ENCODE results near the gene RHOD.

Gene RHOD

DNA sequence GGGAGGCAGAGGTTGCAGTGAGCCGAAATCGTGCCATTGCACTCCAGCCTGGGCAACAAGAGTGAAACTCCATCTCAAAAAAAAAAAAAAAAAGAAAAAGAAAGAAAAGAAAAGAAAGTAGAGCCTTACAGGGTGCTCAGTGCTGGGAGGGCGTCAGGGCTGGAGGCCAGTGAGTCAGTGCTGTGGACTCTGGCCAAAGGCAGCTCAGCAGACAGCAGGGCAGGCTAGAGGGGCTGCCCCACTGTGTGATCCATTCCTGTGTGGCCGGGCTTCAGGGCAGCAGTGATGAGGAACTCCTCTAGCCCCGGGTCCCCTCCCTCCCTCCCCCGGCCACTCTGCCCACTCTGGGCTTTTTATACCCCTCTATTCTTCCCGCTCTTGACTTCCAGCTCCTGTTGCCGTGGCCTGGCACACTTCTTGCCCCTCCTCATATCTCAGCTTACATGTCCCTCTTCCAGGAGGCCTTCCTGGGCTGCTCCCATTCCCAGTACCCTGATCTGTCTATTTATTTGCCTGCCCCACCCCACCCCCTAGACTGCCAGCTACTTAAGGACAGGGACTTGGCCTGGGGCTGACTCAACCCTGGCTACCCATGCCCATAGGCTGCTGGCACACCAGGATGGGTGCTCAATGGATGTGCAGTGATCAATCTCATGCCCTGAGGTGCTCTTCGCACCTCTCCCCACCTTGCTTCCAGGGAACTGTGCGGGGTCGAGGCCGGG is 23.7 kb upstream of the RHOD start:
- no peak for DNase-seq

DNA sequence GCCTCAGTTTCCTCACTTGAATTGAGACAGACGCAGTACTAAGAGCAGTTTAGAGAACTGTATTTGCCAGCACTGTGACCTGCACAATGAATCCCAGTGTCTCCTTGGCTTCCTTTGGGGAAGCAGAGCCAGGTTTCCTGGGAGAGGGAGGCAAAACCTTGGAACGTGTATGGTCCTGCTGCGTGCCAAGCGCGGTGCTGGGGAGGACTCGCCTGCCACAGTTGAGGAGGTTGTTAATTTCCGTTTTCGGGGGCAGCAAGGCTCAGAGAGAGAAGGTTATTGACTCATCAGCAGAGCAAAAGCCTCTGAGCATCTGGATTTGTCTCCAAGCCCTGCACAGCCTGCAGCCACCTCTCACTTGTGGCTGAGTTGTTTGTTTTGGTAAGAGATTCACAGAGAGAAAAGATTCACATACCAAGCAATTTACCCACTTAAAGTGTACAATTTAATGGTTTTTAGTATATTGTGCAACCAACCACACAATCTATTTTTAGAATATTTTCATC is 22.9 kb upstream of the RHOD start:
- no peak for DNase-seq

DNA sequence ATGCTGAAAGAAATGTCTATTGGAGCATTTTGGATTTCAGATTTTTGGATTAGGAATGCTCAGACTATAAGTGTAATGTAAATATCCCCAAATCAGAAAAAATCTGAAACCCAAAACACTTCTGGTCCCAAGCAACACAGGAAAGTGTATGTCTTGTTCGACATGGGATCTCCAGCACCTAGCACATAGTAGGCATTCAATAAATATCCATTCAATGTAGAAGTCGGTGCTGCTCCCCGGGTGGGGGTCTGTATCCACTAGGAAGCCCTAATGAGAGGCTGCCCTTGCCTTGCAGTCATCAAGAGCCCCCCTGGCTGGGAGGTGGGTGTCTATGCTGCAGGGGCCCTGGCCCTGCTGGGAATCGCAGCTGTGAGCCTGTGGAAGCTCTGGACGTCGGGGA is 22.3 kb upstream of the RHOD start:
- DNase-seq: no peak

DNA sequence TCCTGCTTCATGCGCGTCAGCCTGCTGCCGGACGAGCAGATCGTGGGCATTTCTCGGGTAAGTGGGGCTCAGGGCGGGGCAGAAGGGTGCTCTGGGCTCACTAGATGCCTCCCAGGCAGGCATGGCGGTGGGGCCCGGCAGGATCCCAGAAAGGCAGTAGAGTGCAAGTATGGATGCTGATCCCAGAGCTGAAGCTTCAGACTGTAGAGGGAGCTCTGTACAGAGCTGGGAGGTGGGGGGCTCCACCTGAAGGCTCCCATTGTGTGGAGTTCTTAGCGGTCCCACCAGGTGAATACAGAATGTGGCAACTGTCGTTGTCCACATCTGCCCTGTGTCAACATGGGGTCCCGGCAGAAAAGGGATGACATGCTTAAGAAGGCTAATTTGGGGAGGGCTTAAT is 16.5 kb upstream of the RHOD start:
- no peak for DNase-seq

DNA sequence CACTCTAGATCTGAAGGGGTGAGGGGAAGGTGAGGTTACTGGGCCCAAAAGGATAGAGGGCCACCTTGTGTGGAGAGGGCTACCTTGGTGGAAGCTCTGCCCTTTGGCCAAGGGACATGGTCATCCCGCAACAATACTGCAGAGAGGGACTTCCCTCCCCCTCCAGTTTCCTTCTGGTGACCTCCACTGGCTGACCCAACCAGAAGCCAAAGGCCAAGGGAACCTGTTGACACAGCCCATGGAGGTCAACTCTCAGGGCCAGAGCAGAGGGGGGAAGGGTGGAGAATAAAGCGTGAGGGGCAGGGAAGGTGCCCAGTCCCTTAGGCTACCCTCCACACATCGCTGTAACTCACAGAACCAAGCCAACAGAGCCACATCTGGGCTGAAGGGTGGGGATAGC is 15.0 kb upstream of the RHOD start:
- DNase-seq: no peak

DNA sequence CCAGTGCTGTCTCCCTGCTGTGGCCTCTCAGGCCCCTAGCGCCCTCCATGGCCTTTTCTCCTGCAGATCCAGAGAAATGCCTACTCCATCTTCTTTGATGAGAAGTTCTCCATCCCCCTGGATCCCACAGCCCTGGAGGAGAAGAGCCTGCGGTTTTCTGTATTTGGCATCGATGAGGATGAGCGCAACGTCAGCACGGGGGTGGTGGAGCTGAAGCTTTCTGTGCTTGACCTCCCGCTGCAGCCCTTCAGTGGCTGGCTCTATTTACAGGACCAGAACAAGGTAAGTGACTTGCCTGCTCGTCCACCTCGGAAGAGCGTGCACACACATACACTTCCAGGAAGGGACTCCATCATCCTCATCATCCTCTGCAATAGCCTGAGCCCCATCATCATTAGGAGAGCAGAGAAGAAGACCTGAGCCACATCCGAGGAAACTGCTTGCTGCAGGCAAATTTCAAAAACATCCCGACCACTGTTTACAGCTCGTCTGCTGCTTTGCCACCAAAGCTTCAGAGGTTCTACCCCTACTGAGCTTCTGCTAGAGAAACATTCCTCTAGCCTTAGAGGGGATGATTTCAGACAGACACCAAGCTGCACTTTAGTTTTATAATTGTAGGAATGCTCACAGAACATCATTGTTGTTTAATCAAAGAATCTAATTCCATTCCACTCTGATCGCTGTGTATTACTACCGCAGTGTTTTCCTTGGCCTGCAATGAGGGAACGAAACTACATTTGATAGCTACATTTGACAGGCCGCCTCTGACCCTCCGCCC is 12.9 kb upstream of the RHOD start:
- DNase-seq: no peak

DNA sequence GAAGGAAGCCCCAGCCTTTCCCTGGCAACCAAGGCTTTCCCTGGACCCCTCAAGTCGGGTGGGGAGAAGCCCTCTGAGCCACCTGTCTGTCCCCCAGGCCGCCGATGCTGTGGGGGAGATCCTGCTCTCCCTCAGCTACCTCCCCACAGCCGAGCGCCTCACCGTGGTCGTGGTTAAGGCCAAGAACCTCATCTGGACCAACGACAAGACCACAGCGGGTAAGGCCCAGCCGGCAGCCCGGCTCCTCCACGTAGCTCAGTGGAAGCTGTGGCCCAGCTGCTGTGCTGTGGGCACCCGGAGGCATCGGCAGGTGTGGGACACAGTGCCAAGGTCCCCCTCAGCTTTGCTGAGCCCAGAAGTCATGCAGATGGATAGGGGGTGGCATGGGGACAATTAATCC is 12.2 kb upstream of the RHOD start:
- no peak for DNase-seq

DNA sequence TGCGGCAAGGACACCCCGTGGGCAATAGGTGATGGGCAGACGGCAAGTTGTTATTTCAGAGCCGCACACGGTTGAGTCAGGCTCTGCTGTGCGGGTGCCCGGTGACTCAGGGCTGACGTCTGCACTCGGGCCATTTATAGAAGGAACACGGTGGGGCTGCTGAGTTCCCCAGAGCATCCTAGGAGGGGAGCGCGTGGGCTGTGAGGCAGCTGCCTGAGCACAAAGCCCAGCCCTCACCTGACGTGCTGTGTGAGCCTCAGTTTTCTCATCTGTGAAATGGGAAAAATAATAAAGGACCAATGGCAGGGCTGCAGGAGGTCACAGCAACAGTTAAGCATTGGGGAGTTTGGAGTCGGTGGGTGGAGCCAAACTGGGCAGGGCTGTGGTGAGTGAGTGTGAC is 11.3 kb upstream of the RHOD start:
- DNase-seq: no peak

DNA sequence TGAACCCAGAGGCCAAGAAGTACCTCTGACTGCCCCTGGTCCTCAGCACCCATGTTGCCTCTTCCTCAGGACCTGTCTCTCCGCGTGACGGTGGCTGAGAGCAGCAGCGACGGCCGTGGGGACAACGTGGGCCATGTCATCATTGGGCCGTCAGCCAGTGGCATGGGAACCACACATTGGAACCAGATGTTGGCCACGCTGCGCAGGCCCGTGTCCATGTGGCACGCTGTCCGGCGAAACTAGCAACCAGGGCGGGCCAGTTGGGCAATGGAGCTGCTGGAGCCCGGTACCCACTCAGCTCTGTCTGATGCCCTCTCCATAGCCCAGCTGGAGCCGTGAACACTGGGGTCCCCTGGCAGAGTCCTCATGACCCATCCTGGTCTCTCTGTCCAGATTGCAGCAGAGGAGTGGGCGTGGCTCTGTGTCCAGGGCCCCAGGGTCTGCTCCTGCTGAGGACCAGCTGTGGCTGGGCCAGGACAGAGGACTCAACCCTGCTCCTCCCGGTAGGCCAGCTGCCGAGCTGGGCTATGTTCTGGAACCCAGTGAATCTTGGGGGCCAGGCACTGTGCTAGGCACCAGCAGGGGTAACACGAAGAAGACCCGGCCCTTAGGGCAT is 8.0 kb upstream of the RHOD start:
- no peak for DNase-seq

DNA sequence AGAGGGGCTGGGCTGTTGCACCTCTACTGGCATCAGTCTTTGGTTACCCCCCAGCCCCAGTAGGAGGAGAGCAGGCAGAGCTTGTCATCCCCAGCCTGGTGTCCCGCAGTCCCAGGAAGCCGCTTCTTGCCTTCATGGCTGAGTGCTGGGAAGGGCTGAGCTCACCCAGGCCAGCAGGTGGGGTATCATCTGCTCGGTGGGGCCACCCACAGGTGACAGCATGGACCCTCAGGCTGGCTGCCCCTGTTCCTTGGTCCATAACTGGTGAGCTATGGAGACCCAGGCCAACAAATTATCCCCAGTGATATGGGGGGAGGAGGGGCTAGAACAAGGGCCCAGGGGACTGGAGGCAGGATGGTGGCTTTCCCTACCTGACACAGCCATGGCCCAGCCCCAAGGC is 6.5 kb upstream of the RHOD start:
- DNase-seq: no peak

DNA sequence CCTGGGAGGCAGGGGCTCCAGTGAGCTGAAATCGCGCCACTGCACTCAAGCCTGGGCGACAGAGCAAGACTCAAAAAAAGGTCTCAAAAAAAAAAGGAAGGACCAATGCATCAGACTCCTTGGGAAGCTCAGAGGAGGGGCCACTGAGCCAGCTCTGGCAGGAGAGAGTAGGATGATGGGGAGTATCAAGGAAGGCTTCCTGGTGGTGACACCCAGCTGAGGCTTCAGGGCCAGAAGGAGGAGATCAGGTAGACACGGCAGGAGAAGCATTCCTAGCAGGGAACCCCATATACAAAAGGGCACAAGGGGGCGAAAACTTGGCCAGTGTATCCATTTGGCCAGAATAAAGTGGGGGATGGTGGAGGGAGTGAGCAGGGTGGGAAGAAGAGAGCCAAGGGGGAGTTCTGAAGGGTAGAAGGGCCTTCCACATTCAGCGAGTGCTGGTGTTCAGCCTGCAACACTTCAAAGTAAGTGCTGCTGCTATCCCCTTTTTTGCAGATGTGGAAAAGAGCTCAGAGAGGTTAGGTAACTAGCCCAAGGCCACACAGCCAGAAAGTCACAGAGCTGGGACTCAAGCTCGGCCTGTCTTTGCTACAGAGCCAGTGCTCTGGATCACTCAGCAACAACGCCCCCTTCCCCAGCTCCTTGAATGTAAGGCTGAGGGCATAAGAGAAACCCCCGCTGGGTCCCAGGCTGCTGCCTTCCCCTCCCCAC is 5.3 kb upstream of the RHOD start:
- DNase-seq: no peak

DNA sequence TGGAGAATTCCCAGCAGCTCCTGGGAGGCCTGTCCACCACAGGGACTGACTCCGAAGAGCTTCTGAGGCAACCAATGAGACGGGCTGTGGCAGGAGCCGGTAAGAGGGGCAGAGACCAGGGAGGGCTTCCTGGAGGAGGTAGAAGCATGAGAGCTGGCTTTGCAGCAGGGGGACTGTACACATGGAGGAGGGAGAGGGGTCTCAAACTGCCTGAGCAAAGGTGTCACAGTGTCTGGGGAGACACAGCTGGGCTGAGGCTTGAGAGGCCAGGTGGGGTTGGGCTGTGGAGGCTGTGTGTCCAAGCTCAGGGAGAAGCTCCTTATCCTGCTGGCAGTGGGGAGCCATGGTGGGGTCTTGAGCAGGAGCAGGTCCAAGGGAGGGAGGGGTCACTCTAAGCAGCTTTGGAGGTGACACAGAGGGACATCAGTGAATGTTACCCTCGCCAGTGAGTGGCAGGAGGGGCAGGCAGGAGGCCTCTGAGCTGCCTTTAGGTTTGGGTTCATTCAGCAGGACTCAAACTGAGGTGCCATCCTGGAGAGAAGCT is 4.6 kb upstream of the RHOD start:
- no peak for DNase-seq

DNA sequence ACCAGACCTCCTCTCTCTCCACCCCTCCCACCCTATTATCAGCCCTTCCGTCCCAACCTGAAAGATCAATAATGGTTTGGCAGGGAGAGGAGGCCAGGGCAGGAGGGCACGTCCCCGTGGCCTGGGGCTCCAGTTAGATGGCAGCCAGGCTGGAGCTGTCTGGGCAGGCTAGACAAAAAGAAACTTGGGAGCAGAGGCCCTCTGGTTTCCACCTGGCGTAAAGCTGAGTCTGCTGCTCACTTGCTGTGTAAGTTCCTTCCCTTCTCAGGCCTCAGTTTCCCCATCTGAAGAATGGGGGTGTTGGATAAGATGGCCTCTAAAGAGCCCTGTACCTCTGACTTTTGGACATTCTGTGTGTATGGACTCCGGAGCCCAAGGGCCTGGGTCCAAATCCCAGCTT is 3.8 kb upstream of the RHOD start:
- no peak for DNase-seq

DNA sequence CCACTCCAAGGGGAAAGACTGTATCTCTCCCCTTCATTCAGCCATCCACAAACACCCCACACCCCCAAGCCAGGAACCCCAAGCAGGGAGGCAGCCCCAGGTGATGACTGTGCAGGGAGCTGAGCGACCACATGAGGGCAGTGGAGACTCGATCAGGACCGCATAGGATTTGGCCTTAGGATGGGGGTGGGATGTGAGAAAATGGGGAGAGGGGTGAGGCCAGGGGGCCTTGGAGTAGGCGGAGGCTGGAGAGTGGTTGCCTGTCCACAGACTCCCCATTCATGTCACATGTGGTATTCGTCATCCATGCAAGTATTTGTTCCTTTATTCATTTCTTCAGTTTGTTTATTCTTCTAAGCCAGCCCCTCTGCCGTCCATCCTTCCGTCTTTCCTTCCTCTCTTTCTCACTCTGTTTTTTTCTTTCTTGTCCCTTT is 2.7 kb upstream of the RHOD start:
- peak; percentile 63 for DNase-seq

DNA sequence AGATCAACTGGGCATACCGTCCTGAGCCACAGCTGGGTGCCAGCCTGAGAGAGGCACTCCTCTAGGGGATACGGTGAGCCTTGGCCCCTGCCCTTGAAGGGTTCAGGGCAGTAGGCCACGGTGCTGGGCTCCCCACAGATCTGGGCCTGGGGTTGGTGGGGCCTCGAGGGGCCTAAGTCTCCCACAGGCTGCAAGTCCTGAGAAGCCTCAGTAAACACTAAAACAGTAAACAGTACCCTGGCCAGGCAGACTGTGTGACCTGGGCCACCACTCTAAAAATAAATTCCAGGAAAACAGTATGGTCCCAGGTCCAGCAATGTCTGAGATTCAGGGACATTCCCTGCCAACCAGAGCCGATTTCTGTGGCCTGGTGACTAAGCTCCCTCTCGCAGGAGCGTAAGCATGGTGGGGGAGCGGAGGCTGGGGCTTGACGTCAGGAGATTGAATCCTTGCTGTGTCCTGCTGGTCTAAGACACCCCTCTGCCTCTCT is 2.3 kb upstream of the RHOD start:
- no peak for DNase-seq

DNA sequence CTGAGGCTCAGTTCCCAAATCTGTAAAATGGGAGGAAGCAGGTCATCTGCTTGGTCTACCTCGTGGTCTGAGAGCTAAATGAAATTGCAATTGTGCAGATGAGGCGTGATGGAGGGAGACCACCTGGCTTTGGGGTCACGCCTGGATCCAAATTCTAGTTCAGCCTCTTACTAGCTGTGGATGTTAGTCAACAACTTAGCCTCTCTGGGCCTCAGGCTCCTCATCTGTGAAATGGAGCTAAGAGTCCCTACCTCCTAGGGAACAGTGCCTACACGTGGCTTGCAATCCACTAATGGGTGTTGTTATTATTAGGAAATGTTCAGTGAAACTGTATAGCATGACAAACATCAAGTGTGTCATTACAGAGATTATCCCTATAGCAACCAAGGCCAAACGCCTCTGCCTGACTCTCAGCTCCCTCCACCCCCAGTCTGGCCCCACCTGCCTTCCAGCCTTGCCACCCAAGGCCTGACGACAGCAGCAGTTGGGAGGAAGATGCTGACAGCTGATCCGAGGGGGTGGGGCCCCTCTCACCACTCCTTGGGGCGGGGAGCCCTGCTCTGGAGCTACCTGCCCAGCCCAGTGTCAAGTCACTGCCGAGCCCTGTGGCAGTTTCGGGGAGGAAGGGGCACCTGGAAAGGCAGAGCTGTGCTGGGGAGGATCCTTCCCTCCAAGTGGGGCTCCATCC is 1.7 kb upstream of the RHOD start:
- no peak for DNase-seq

DNA sequence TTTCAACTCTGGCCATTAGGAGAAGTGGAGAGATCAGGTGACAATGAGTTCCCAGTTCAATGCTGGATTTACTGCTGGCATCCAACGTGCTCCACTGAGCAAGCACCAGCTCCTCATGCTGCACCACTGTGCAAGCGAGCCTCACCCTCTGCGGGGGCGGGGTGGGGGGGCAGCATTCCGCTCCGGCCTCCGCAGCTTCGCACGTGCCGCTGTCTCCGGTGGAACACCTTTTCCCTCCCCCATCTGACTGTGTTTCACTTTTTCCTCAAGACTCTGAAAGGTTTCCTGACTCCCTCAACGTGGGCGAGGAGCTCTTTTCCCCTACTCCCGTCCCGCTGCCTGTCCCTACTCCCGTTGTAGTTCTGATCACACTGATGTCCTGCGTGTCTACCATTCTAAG is 835 bp upstream of the RHOD start:
- no peak for DNase-seq

DNA sequence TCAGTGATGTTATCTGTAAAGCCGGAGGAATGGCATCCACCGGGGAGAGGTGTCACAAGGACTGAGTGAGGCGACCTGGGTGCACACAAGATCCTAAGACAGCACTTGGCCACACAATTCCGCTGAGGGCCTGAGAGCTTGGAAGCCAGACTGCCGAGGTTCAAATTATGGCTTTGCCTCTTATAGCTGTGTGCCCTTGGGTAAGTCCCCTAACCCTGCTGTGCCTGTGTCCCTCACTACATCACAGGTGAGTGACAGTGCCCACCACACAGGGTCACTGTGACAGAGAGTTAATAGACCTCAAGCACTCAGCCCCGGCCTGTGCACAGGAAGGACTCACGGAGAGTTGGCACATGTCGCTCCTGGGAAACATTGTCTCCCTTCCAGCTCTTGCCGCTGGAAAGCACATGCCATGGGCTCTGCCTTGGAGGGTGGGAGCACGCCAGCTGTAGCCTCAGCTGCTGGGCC is 592 bp downstream of the RHOD start:
- DNase-seq: no peak

DNA sequence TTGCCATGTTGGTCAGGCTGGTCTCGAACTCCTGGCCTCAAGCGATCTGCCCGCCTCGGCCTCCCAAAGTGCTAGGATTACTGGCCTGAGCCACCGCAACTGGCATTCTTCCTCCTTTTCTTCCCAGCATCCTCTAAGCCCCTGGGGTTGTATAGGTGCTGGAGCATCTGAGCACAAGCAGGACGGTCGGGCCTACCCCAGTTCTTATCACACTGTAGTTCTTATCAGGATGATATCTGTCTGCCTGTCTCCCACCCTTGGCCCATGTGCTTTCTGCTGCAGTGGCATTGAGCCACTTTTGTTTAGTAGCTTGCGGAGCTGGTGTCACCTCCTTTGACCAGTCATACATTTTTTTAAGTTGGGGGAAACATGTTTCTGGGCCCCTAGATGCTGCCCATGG is 1.9 kb downstream of the RHOD start:
- no peak for DNase-seq

DNA sequence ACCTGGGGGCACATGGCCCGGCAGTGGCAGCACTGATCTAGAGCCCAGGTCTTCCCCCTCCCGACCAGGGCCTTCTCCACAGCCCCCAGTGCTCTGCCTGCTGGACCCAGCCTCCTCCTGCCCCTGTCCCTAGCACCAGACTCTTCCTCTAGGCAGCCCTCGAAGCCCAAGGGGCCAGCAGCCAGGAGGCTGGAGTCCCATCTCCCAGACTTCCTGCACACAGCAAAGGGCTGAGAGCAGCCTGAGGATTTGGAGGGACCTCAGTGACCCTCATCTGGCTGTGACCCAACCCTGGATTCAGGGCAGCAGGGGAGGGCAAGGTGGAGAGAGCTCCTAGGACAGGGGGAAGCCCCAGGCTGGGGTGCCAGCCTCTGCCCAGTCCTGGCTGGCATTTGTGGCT is 3.0 kb downstream of the RHOD start:
- DNase-seq: no peak

DNA sequence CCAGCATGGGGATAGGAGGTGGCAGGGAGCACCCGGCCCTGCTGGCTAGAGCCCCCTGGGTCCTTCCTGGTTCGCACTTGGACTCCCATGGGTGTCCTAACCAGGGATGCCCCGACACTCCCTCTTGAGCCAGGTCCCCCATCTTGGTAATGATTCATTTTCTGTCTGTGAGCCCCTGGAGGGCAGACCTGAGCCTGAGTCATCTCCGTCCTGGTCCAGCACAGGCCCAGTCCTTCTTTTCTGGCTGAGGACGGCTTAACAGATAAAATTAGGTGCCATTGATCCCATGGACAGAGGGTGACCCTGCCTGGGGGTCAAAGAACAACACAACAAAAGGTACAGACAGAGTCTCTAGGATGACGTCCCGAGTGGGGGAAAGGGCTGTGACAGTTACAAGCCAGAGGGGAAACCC is 3.5 kb downstream of the RHOD start:
- DNase-seq: no peak

All from retina (tissue), 1 donor.